K562 (cell line): Measurements from ENCODE around the gene RASAL3. TPM values are rescaled to one million over a fixed set of nuclear protein-coding genes. Genes with fewer than 3 reads are reported as not detected.
A peak's percentile ranks its signal among the peaks of the same experiment; 100 is the strongest.

ENCODE experiments used
- ATAC-seq: fragments of 200-7000 bp; cut with Tn5 transposase; 3 replicates; pipeline ENCODE4 v1.9.1; 2020; ENCODE audit warnings: moderate library complexity
- BruUV-seq: library from RNA; stranded (reverse); fragments of 400-500 nt; replicated peaks from 2 replicates; lab custom pipeline; 2021; lab: Mats Ljungman, UMichigan
- CTCF ChIA-PET: fragments of 300-600 bp; formaldehyde crosslinking; extraction: SDS; loops from one replicate; lab custom pipeline; 2021; ENCODE audit warnings: low intra/inter-chr PET ratio; lab: Yijun Ruan, JAX
- POLR2A ChIA-PET: fragments of 300-600, 350-650 bp; sonication (Branson Sonifier 250); formaldehyde crosslinking; extraction: SDS; loops from one replicate; lab custom pipeline; 2021; ENCODE audit warnings: antibody characterized with exemption, inconsistent platforms; lab: Yijun Ruan, JAX
- DNase-seq, 4 experiments: peaks; one replicate each; pipeline versions ENCODE4 v3.0.0 to v3.0.0-alpha.2; 2011 to 2018; ENCODE audit warnings: low spot score in 3 of 4, mixed read lengths in 3 of 4; ENCODE audit errors: extremely low read depth in 1 of 4
- FAIRE-seq: peaks from 2 replicates; lab custom pipeline; 2011; peaks lifted over from hg19 to GRCh38; lab: Jason Lieb, UNC
- H2AFZ ChIP-seq: 2 replicates; pipeline ENCODE4 v1.6.0; 2011; ENCODE audit warnings: low read depth, low read length, control low read depth, inconsistent platforms
- H3K27ac ChIP-seq: fragments of 200-600 bp; 3 replicates; pipeline ENCODE4 v1.8.0; 2011; ENCODE audit warnings: low read depth, mild to moderate bottlenecking, control low read depth, inconsistent platforms, low read length, moderate library complexity, mixed read lengths; ENCODE audit errors: extremely low read depth
- H3K27me3 ChIP-seq, 2 experiments: fragments of 300-600 bp in 1 of 2; 2 replicates in 1 of 2; 3 replicates in 1 of 2; pipeline versions ENCODE4 v1.6.0 to v1.8.0; 2011; ENCODE audit warnings: inconsistent platforms in 2 of 2, low read length in 2 of 2, mild to moderate bottlenecking in 1 of 2, mixed read lengths in 1 of 2, moderate library complexity in 1 of 2; ENCODE audit not compliant: control insufficient read depth in 2 of 2, insufficient read depth in 2 of 2
- H3K36me3 ChIP-seq: fragments of 300-600 bp; 3 replicates; pipeline ENCODE4 v1.8.0; 2011; ENCODE audit warnings: mild to moderate bottlenecking, low read length, inconsistent platforms; ENCODE audit not compliant: control insufficient read depth, insufficient read depth
- H3K4me1 ChIP-seq, 2 experiments: fragments of 200-600 bp in 1 of 2; replicated peaks in 1 of 2; 2 replicates in 1 of 2; 3 replicates in 1 of 2; pipeline versions ENCODE4 v1.5.1 to v1.8.0; 2011; ENCODE audit warnings: inconsistent platforms in 2 of 2, low read length in 2 of 2, mild to moderate bottlenecking in 1 of 2, mixed read lengths in 1 of 2, moderate library complexity in 1 of 2; ENCODE audit not compliant: control insufficient read depth in 2 of 2, insufficient read depth in 2 of 2
- H3K4me2 ChIP-seq: 2 replicates; pipeline ENCODE4 v1.6.1; 2011; ENCODE audit warnings: low read length, control low read depth, inconsistent platforms, mixed read lengths; ENCODE audit not compliant: insufficient read depth
- H3K4me3 ChIP-seq: fragments of 200-600 bp; sonication (generic), shearing (Covaris generic); 2 replicates; pipeline ENCODE4 v1.5.1; 2016; ENCODE audit warnings: control low read depth, inconsistent platforms
- H3K79me2 ChIP-seq: fragments of 200-600 bp; 3 replicates; pipeline ENCODE4 v1.8.0; 2011; ENCODE audit warnings: low read length, inconsistent platforms; ENCODE audit not compliant: control insufficient read depth, insufficient read depth
- H3K9ac ChIP-seq, 2 experiments: 2 replicates each; pipeline versions ENCODE4 v1.6.0 to v1.6.1; 2011; ENCODE audit warnings: low read depth in 2 of 2, low read length in 2 of 2, control low read depth in 1 of 2, inconsistent platforms in 1 of 2, mild to moderate bottlenecking in 1 of 2, mixed read lengths in 1 of 2; ENCODE audit not compliant: insufficient read depth in 1 of 2
- H3K9me1 ChIP-seq: one replicate; pipeline ENCODE4 v1.6.0; 2011; ENCODE audit warnings: inconsistent platforms, mild to moderate bottlenecking, low read length, moderate library complexity; ENCODE audit not compliant: control insufficient read depth, insufficient read depth
- H3K9me3 ChIP-seq: replicated peaks from 2 replicates; pipeline ENCODE4 v1.5.1; 2011; ENCODE audit warnings: low read depth, low read length, inconsistent platforms; ENCODE audit not compliant: control insufficient read depth, insufficient read depth
- H4K20me1 ChIP-seq: replicated peaks from 2 replicates; pipeline ENCODE4 v1.6.1; 2011; ENCODE audit warnings: low read length, inconsistent platforms, mixed read lengths; ENCODE audit not compliant: control insufficient read depth, insufficient read depth
- ARID4B ChIP-seq: sonication (generic); formaldehyde crosslinking; IDR thresholded peaks from 2 replicates; pipeline ENCODE4 v1.8.0; 2022; ENCODE audit warnings: mild to moderate bottlenecking, missing genetic modification reagents
- ERF ChIP-seq: fragments of 450-650 bp; formaldehyde crosslinking; IDR thresholded peaks from 2 replicates; pipeline ENCODE4 v1.4.0; 2020; ENCODE audit warnings: mild to moderate bottlenecking, mixed read lengths
- FOSL1 ChIP-seq: fragments of 200-800 bp; sonication (Bioruptor generic); conservative IDR thresholded peaks from 2 replicates; pipeline ENCODE4 v1.6.1; 2016; ENCODE audit warnings: missing genetic modification characterization, missing compliant biosample characterization
- PHB ChIP-seq: fragments of 250-450 bp; sonication (Bioruptor Pico); IDR thresholded peaks from 2 replicates; pipeline ENCODE4 v1.5.0; 2021
- PRDM10 ChIP-seq: fragments of 450-650 bp; IDR thresholded peaks from 2 replicates; pipeline ENCODE4 v1.6.1; 2018; ENCODE audit not compliant: partially characterized antibody
- THAP7 ChIP-seq: fragments of 250-450 bp; sonication (Bioruptor Pico); IDR thresholded peaks from 2 replicates; pipeline ENCODE4 v1.5.0; 2021
- ZFP1 ChIP-seq: fragments of 450-650 bp; formaldehyde crosslinking; IDR thresholded peaks from 2 replicates; pipeline ENCODE4 v1.4.0; 2020; ENCODE audit warnings: mild to moderate bottlenecking, mixed read lengths
- ZNF512 ChIP-seq: IDR thresholded peaks from 2 replicates; pipeline ENCODE4 v1.6.1; 2016; ENCODE audit warnings: missing genetic modification characterization, missing compliant biosample characterization
- ZNF830 ChIP-seq: fragments of 250-450 bp; sonication (Bioruptor Pico); IDR thresholded peaks from 2 replicates; pipeline ENCODE4 v1.5.0; 2021; ENCODE audit warnings: mild to moderate bottlenecking
- WGBS: fragments of 100-300 bp; shearing (Covaris generic); methylation state at CpG from one replicate; pipeline ENCODE4 v1.1.6; 2016; ENCODE audit warnings: low coverage, mixed read lengths; ENCODE audit not compliant: insufficient coverage; ENCODE audit errors: missing lambda C conversion rate; 5-methylcytosine and 5-hydroxymethylcytosine counted together
- in situ Hi-C: fragments of 300-500 bp; cut with MboI; formaldehyde crosslinking; loops from 4 replicates; pipeline ENCODE4 v1.15.0; 2018; ENCODE audit warnings: inconsistent platforms, mixed read lengths
- intact Hi-C: fragments of 100-400 bp; cut with micrococcal nuclease; formaldehyde crosslinking; loops from 2 replicates; pipeline ENCODE4 v1.14.2; 2022
- polyA plus RNA-seq, 8 experiments: library from polyadenylated mRNA; depleted of rRNA in 4 of 8; stranded (reverse) in 5 of 8; unstranded in 3 of 8; fragments of >200 nt; fragmentation: Nextera tagmentation in 2 of 8; fragmentation: Illumina TruSeq in 1 of 8; extraction: Ambion mirVana in 2 of 8; extraction: Trizol in 1 of 8; gene quantifications; 2 replicates each; pipeline versions ENCODE4 v1.2.1 to v1.2.3, GENCODE V29; 2011 to 2014; ENCODE audit warnings: inconsistent platforms in 1 of 8, missing spikeins in 1 of 8
- total RNA-seq, 7 experiments: library from RNA; depleted of rRNA in 6 of 7; stranded (reverse); fragments of >200 nt in 6 of 7; fragmentation: Illumina TruSeq in 2 of 7; extraction: Trizol in 2 of 7; gene quantifications; 2 replicates each; pipeline versions ENCODE4 v1.2.1 to v1.2.3, GENCODE V29; 2011 to 2021; ENCODE audit warnings: low replicate concordance in 1 of 7

Gene RASAL3
- total and polyA plus RNA-seq, 9 of the 15 experiments (the other 6 are each of a cell fraction or from before 2014, with no cell fraction given) = 0.07 to 0.44 TPM; not detected in 7

GRCh38 chr19:15456441-15456840, 7.9 kb downstream of the RASAL3 start:
- no peak overlapping the region for H3K4me2 ChIP-seq
- no peaks in the 10 kb centered on the region for H3K9me3 ChIP-seq
- peaks cover 0 to 8% of the 10 kb centered on the region in 2 experiments; a peak in 2 of 5 replicates for H3K27me3 ChIP-seq
- no peak for FAIRE-seq
- H2AFZ ChIP-seq = no peak overlapping the region
- no TSS peak for BruUV-seq
- peak overlapping the region in 1 of 2 experiments; percentile 64; a peak in 1 of 4 replicates for H3K9ac ChIP-seq
- ATAC-seq = no peak
- in situ Hi-C loops (no loop called here), intact Hi-C loops (no loop called here)
- ChIA-PET CTCF (no interaction called here), POLR2A (interaction anchor here (0.6 to 1.1 kb wide), 3 partner anchors 20 to 34 kb away, joined by 3 to 5 read pairs (median 3); no protein-coding TSS in a partner anchor)
- H3K36me3 ChIP-seq = no peaks in the 10 kb centered on the region
- WGBS = 56% methylated on average over 13 of the region's 14 CpGs
- H3K79me2 ChIP-seq = no peaks in the 10 kb centered on the region
- no peak for DNase-seq
- 0 out of 2 replicates have a peak, but pooled peaks cover 2% of the 10 kb centered on the region for H4K20me1 ChIP-seq
- no peaks in the 10 kb centered on the region for H3K9me1 ChIP-seq
- no peak overlapping the region for H3K27ac ChIP-seq
- peaks cover 11 to 41% of the 10 kb centered on the region in 2 experiments; a peak in 4 of 5 replicates for H3K4me1 ChIP-seq
- H3K4me3 ChIP-seq = no peak overlapping the region
- TF ChIP-seq PHB (no peak), FOSL1 (tag) (no peak), PRDM10 (no peak), ZNF830 (CRISPR knock-in tag) (no peak), ZNF512 (tag) (no peak), ERF (no peak), ZFP1 (CRISPR knock-in tag) (no peak), ARID4B (CRISPR knock-in tag) (no peak), THAP7 (CRISPR knock-in tag) (no peak)
